Esophagus muscularis mucosa (tissue), 4 donors: ENCODE measurements around the gene ABCA3. TPM values are rescaled to one million over a fixed set of nuclear protein-coding genes. Genes with fewer than 3 reads are reported as not detected.

Source experiments
- DNase-seq: peaks from one replicate; pipeline ENCODE4 v3.0.0-alpha.2; 2017; ENCODE audit errors: extremely low spot score
- H3K27ac ChIP-seq, 4 donors: fragments of 200-600 bp; sonication (generic); replicated peaks in 1 of 4; 1 replicate in 3 of 4; 2 replicates in 1 of 4; pipeline ENCODE4 v1.5.1; 2016 to 2019; ENCODE audit warnings: mild to moderate bottlenecking in 1 of 4
- H3K27me3 ChIP-seq, 4 donors: fragments of 200-600 bp; sonication (generic); one replicate each; pipeline versions ENCODE4 v1.5.1 to v1.6.0; 2016 to 2019
- H3K36me3 ChIP-seq, 4 donors: fragments of 200-600 bp; sonication (generic); one replicate each; pipeline ENCODE4 v1.5.1; 2016 to 2019
- H3K4me1 ChIP-seq, 4 donors: fragments of 200-600 bp; sonication (generic); one replicate each; pipeline ENCODE4 v1.5.1; 2016 to 2019
- H3K4me3 ChIP-seq, 4 donors: fragments of 200-600 bp; sonication (generic); 1 replicate in 2 of 4; 2 replicates in 2 of 4; pipeline ENCODE4 v1.5.1; 2016 to 2019; ENCODE audit warnings: mild to moderate bottlenecking in 4 of 4, moderate library complexity in 1 of 4
- H3K9me3 ChIP-seq, 4 donors: fragments of 200-600 bp; sonication (generic); 1 replicate in 3 of 4; 2 replicates in 1 of 4; pipeline ENCODE4 v1.5.1; 2016 to 2019
- CTCF ChIP-seq, 3 experiments: fragments of 200-600 bp in 2 of 3; fragments of 450-650 bp in 1 of 3; sonication (generic) in 2 of 3; IDR thresholded peaks; one replicate each; pipeline ENCODE4 v1.5.1; 2017 to 2019; ENCODE audit warnings: antibody characterized with exemption in 3 of 3, mild to moderate bottlenecking in 2 of 3, moderate library complexity in 1 of 3
- EP300 ChIP-seq: sonication (generic); formaldehyde crosslinking; IDR thresholded peaks from one replicate; pipeline ENCODE4 v1.6.1; 2017; ENCODE audit warnings: antibody characterized with exemption
- POLR2A ChIP-seq: fragments of 450-650 bp; IDR thresholded peaks from one replicate; pipeline ENCODE4 v1.6.1; 2017; ENCODE audit warnings: antibody characterized with exemption, moderate library complexity, mild to moderate bottlenecking, low read depth
- POLR2AphosphoS5 ChIP-seq, 2 donors: sonication (generic); formaldehyde crosslinking; IDR thresholded peaks; one replicate each; pipeline ENCODE4 v1.6.1; 2017; ENCODE audit warnings: antibody characterized with exemption in 2 of 2
- WGBS: methylation state at CpG from one replicate; pipeline ENCODE4 v1.1.5; 2018; 5-methylcytosine and 5-hydroxymethylcytosine counted together
- intact Hi-C: fragments of 100-400 bp; cut with DNase I; formaldehyde crosslinking; loops from one replicate; pipeline ENCODE4 v1.15.1; 2023
- total RNA-seq, 4 donors: library from RNA; depleted of rRNA; stranded (reverse); fragments of >200 nt; gene quantifications; one replicate each; pipeline versions ENCODE4 v1.1.0 to v1.2.1, GENCODE V29; 2016

ABCA3 gene
- total RNA-seq, 4 donors from 2014 or later: 10.4 to 30.7 (median 18.1) TPM

DNA sequence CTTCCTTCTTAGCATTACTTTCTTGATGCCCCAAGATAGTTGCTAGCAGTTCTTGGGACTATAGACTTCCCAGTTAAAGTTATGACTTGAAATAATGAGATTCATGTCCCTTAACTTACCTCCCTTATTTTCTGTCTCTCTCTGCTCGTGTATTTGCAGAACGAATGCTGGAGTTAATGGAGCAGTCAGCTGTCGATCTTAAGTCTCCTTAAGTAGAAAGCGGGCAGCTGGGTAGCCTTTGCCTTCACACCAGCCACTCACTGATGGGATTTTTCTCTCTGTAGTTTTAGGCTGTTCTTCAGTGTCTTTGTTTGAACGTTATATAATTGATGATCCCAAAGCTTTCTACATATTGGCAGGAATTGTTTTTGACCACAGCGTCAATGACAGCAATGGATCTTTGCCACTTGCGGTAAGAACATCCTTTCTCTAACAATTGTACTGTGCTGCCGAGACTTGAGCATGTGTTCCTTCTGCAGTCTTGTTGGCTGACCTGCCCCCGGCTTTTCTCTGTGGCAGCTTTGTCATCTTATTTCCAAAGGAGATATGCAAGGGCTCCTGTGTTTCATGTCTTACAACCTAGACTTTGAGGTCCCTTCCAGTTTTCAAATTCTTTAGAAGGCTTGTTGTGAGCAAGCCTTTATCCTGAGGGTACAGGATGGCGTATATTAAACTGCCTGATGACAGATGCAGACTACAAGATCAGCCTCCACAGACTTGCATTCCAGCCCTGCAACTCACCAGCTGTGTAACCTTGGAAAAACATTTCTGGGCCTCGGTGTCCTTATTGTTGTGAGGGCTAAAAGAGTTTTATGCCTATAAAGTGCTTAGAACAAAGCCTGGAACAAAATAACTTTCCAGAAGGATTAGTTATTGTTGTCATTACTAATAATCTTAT is 25.1 kb upstream of the ABCA3 start:
- WGBS: 57% methylated on average over 11 of the region's 11 CpGs
- intact Hi-C loops: no loop called here
- no peaks in the 10 kb centered on the region for H3K9me3 ChIP-seq

GRCh38 chr16:2364638-2365210 is 24.2 kb upstream of the ABCA3 start:
- intact Hi-C loops: no loop called here
- Histone ChIP-seq H3K4me3 (no peak overlapping the region), H3K36me3 (no peaks in the 10 kb centered on the region), H3K4me1 (no peaks in the 10 kb centered on the region), H3K27ac (no peak overlapping the region), H3K9me3 (no peaks in the 10 kb centered on the region), H3K27me3 (peaks cover 0 to 12% (median 0%) of the 10 kb centered on the region in 4 donors)
- WGBS: 39% methylated on average over 3 of the region's 3 CpGs
- no peak for DNase-seq
- TF ChIP-seq CTCF (IDR thresholded peaks at IDR 0.05) (no peak), POLR2AphosphoS5 (IDR thresholded peaks at IDR 0.05) (no peak), POLR2A (no peak), EP300 (no peak)

More for the DNA sequence above, 25.1 kb upstream of the ABCA3 start:
- no peak for TF ChIP-seq EP300
- TF ChIP-seq CTCF (IDR thresholded peaks at IDR 0.05): no peak
- no peak for TF ChIP-seq POLR2A
- TF ChIP-seq POLR2AphosphoS5 (IDR thresholded peaks at IDR 0.05): no peak
- Histone ChIP-seq H3K4me3 (no peak overlapping the region), H3K4me1 (no peaks in the 10 kb centered on the region), H3K27ac (no peak overlapping the region), H3K27me3 (peaks cover 0 to 8% (median 0%) of the 10 kb centered on the region in 4 donors), H3K36me3 (no peaks in the 10 kb centered on the region)
- no peak for DNase-seq

DNA sequence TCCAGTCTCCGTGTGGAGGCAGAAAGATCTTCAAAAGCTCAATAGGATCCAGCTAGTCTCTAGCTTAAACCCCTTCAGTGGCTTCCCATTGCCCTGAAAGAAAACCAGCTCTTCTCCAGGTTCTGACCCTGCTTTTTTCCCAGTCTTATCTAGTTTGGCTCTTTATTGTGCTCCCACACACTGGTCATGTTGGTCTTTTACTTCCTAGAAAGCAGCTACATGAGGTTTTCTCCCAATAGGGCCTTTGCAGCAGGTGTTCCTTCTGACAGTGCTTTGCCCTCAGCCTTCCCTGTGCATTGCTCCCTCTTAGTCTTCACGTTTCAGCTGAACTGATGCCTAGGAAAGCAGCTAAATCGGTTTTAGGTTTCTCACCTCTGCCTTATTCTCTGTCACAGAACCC is 21.7 kb upstream of the ABCA3 start:
- TF ChIP-seq POLR2AphosphoS5 (IDR thresholded peaks at IDR 0.05) (no peak), EP300 (no peak), POLR2A (no peak), CTCF (IDR thresholded peaks at IDR 0.05) (no peak)
- H3K9me3 ChIP-seq: no peaks in the 10 kb centered on the region
- no peak for DNase-seq
- H3K36me3 ChIP-seq: no peaks in the 10 kb centered on the region
- H3K4me3 ChIP-seq: no peak overlapping the region
- 67% methylated on average over 3 of the region's 3 CpGs for WGBS
- no peaks in the 10 kb centered on the region for H3K4me1 ChIP-seq
- peaks cover 0 to 23% (median 0%) of the 10 kb centered on the region in 4 donors for H3K27me3 ChIP-seq
- no peak overlapping the region for H3K27ac ChIP-seq
- intact Hi-C loops: no loop called here

GRCh38 chr16:2361129-2361528 is 20.6 kb upstream of the ABCA3 start:
- Histone ChIP-seq H3K27ac (no peak overlapping the region), H3K27me3 (peaks cover 0 to 33% (median 0%) of the 10 kb centered on the region in 4 donors), H3K4me3 (no peak overlapping the region), H3K4me1 (no peaks in the 10 kb centered on the region), H3K36me3 (no peaks in the 10 kb centered on the region), H3K9me3 (no peaks in the 10 kb centered on the region)
- TF ChIP-seq CTCF (IDR thresholded peaks at IDR 0.05) (no peak), POLR2AphosphoS5 (IDR thresholded peaks at IDR 0.05) (no peak), EP300 (no peak), POLR2A (no peak)
- WGBS: 77% methylated on average over 4 of the region's 4 CpGs
- no peak for DNase-seq
- intact Hi-C loops: no loop called here
